Astrocyte (in vitro differentiated cells and primary cell): ENCODE measurements around the gene DYNLT1.

Experiments used
- CTCF ChIP-seq: IDR thresholded peaks from 2 replicates; pipeline ENCODE4 v1.5.1; 2011; ENCODE audit warnings: low read depth, mild to moderate bottlenecking, inconsistent platforms, low read length, moderate library complexity; ENCODE audit not compliant: insufficient read depth
- EZH2 ChIP-seq: IDR thresholded peaks from 2 replicates; pipeline ENCODE4 v1.6.1; 2012; ENCODE audit warnings: mild to moderate bottlenecking, low read length, inconsistent platforms; ENCODE audit not compliant: insufficient read depth

GRCh38 chr6:158630938-158631616 is 13.5 kb downstream of the DYNLT1 start:
- TF ChIP-seq CTCF, result no peak
- TF ChIP-seq EZH2, result no peak
